HepG2 (cell line): Measurements from ENCODE around the gene CTAG1A. TPM values are rescaled to one million over a fixed set of nuclear protein-coding genes. Genes with fewer than 3 reads are reported as not detected.

Experiments
- ATAC-seq: fragments of 200-7000 bp; cut with Tn5 transposase; 3 replicates; pipeline ENCODE4 v1.9.1; 2020; ENCODE audit warnings: mild to moderate bottlenecking, moderate library complexity
- BruUV-seq: library from RNA; stranded (reverse); fragments of 400-500 nt; replicated peaks from 2 replicates; lab custom pipeline; 2021; lab: Mats Ljungman, UMichigan
- CTCF ChIA-PET: fragments of 300-600 bp; formaldehyde crosslinking; extraction: SDS; loops from one replicate; lab custom pipeline; 2021; ENCODE audit warnings: low total read pairs, inconsistent platforms, low intra/inter-chr PET ratio; lab: Yijun Ruan, JAX
- POLR2A ChIA-PET: fragments of 350-600 bp; sonication (Branson Sonifier 250); formaldehyde crosslinking; loops from one replicate; lab custom pipeline; 2020; ENCODE audit warnings: antibody characterized with exemption, inconsistent platforms; lab: Yijun Ruan, JAX
- DNase-seq: peaks from one replicate; pipeline ENCODE4 v3.0.0-alpha.2; 2015; ENCODE audit warnings: low spot score
- FAIRE-seq: peaks from 3 replicates; lab custom pipeline; 2011; peaks lifted over from hg19 to GRCh38; lab: Jason Lieb, UNC
- H2AFZ ChIP-seq: one replicate; pipeline ENCODE4 v1.6.1; 2011; ENCODE audit warnings: low read length, inconsistent platforms
- H3K27ac ChIP-seq: fragments of 300-600 bp; 3 replicates; pipeline ENCODE4 v1.8.0; 2011; ENCODE audit warnings: mixed run types, mild to moderate bottlenecking, mixed read lengths, low read length, inconsistent platforms; ENCODE audit not compliant: insufficient read depth; ENCODE audit errors: extremely low read length
- H3K27me3 ChIP-seq, 2 experiments: fragments of 200-600 bp in 1 of 2; 2 replicates in 1 of 2; 3 replicates in 1 of 2; pipeline versions ENCODE4 v1.6.0 to v1.8.0; 2011; ENCODE audit warnings: low read length in 2 of 2, mild to moderate bottlenecking in 2 of 2, moderate library complexity in 2 of 2, inconsistent platforms in 1 of 2; ENCODE audit not compliant: insufficient read depth in 2 of 2, control insufficient read depth in 1 of 2
- H3K36me3 ChIP-seq, 2 experiments: fragments of 200-600 bp in 1 of 2; replicated peaks in 1 of 2; 2 replicates in 1 of 2; 3 replicates in 1 of 2; pipeline versions ENCODE4 v1.5.1 to v1.8.0; 2011; ENCODE audit warnings: low read length in 2 of 2, inconsistent platforms in 1 of 2; ENCODE audit not compliant: insufficient read depth in 2 of 2, control insufficient read depth in 1 of 2
- H3K4me1 ChIP-seq: 2 replicates; pipeline ENCODE4 v1.5.1; 2012; ENCODE audit warnings: low read length, inconsistent platforms; ENCODE audit not compliant: insufficient read depth
- H3K4me2 ChIP-seq: 2 replicates; pipeline ENCODE4 v1.6.0; 2011; ENCODE audit warnings: low read depth, low read length, inconsistent platforms
- H3K4me3 ChIP-seq, 3 experiments: fragments of 200-600 bp in 1 of 3; sonication (generic), shearing (Covaris generic) in 1 of 3; replicated peaks in 1 of 3; 2 replicates each; pipeline ENCODE4 v1.5.1; 2011 to 2016; ENCODE audit warnings: low read length in 3 of 3, inconsistent platforms in 2 of 3, low read depth in 2 of 3, mild to moderate bottlenecking in 2 of 3, control low read depth in 1 of 3, mixed read lengths in 1 of 3; ENCODE audit not compliant: insufficient read depth in 1 of 3
- H3K79me2 ChIP-seq: one replicate; pipeline ENCODE4 v1.6.1; 2011; ENCODE audit warnings: low read length, inconsistent platforms; ENCODE audit not compliant: insufficient read depth
- H3K9ac ChIP-seq: 2 replicates; pipeline ENCODE4 v1.6.0; 2011; ENCODE audit warnings: mild to moderate bottlenecking, low read depth, low read length, inconsistent platforms; ENCODE audit not compliant: insufficient read depth
- H3K9me3 ChIP-seq: 2 replicates; pipeline ENCODE4 v1.5.1; 2012; ENCODE audit warnings: mild to moderate bottlenecking, low read length
- H4K20me1 ChIP-seq: 2 replicates; pipeline ENCODE4 v1.6.0; 2011; ENCODE audit warnings: inconsistent platforms, mild to moderate bottlenecking, low read length, moderate library complexity; ENCODE audit not compliant: insufficient read depth
- CC2D1A ChIP-seq: sonication (generic); formaldehyde crosslinking; IDR thresholded peaks from 2 replicates; pipeline ENCODE4 v1.8.1; 2023; ENCODE audit warnings: mild to moderate bottlenecking, missing genetic modification reagents
- JDP2 ChIP-seq: sonication (generic); formaldehyde crosslinking; IDR thresholded peaks from 2 replicates; pipeline ENCODE4 v1.8.1; 2022; ENCODE audit warnings: missing genetic modification reagents, borderline replicate concordance
- MEIS1 ChIP-seq: sonication (generic); formaldehyde crosslinking; IDR thresholded peaks from 2 replicates; pipeline ENCODE4 v1.9.0; 2021; ENCODE audit warnings: mild to moderate bottlenecking, missing genetic modification reagents, moderate library complexity, borderline replicate concordance
- POLR2G ChIP-seq: fragments of 200-400 bp; formaldehyde crosslinking; IDR thresholded peaks from 2 replicates; pipeline ENCODE4 v1.6.1; 2018; ENCODE audit warnings: mild to moderate bottlenecking, low read depth, low read length, moderate library complexity
- YEATS4 ChIP-seq: sonication (generic); formaldehyde crosslinking; IDR thresholded peaks from 2 replicates; pipeline ENCODE4 v1.4.0; 2020; ENCODE audit warnings: missing genetic modification reagents, borderline replicate concordance
- ZNF326 ChIP-seq: sonication (generic); formaldehyde crosslinking; IDR thresholded peaks from 2 replicates; pipeline ENCODE4 v1.4.0; 2020; ENCODE audit warnings: missing genetic modification reagents, borderline replicate concordance
- ZNF484 ChIP-seq: sonication (generic); formaldehyde crosslinking; IDR thresholded peaks from 2 replicates; pipeline ENCODE4 v1.5.1; 2020; ENCODE audit warnings: mild to moderate bottlenecking, low read depth, missing genetic modification reagents, borderline replicate concordance
- ZNF546 ChIP-seq: sonication (generic); formaldehyde crosslinking; conservative IDR thresholded peaks from 2 replicates; pipeline ENCODE4 v1.8.1; 2023; ENCODE audit warnings: mild to moderate bottlenecking, missing genetic modification reagents
- ZNF629 ChIP-seq: sonication (generic); formaldehyde crosslinking; conservative IDR thresholded peaks from 2 replicates; pipeline ENCODE4 v1.5.0; 2020; ENCODE audit warnings: missing genetic modification reagents
- ZNF780A ChIP-seq: sonication (generic); formaldehyde crosslinking; IDR thresholded peaks from 2 replicates; pipeline ENCODE4 v1.8.0; 2022; ENCODE audit warnings: mild to moderate bottlenecking, missing genetic modification reagents, moderate library complexity
- ZNF816 ChIP-seq: sonication (generic); formaldehyde crosslinking; IDR thresholded peaks from 2 replicates; pipeline ENCODE4 v1.8.0; 2022; ENCODE audit warnings: missing genetic modification reagents, mild to moderate bottlenecking, borderline replicate concordance
- WGBS: methylation state at CpG from one replicate; pipeline ENCODE4 v1.1.6; 2017; ENCODE audit warnings: low lambda C conversion rate; 5-methylcytosine and 5-hydroxymethylcytosine counted together
- in situ Hi-C: cut with HindIII; loops from 2 replicates; pipeline ENCODE4 v1.10.0; 2017; ENCODE audit warnings: low pct_unique_long_range_greater_than_20kb; ENCODE audit not compliant: extremely low pct_ligation_motif_present
- intact Hi-C: fragments of 100-400 bp; cut with micrococcal nuclease; formaldehyde crosslinking; loops from one replicate; pipeline ENCODE4 v1.10.0; 2022; ENCODE audit not compliant: unreplicated experiment
- polyA plus RNA-seq, 8 experiments: library from polyadenylated mRNA; depleted of rRNA in 3 of 8; stranded (reverse) in 7 of 8; unstranded in 1 of 8; fragments of >200 nt; fragmentation: Illumina TruSeq in 4 of 8; extraction: Trizol in 4 of 8; gene quantifications; 2 replicates each; pipeline versions ENCODE4 v1.2.1 to v1.2.3, GENCODE V29; 2011 to 2016; ENCODE audit warnings: low read depth in 4 of 8, missing spikeins in 1 of 8, mixed read lengths in 1 of 8; ENCODE audit not compliant: insufficient read depth in 1 of 8
- total RNA-seq, 5 experiments: library from RNA; depleted of rRNA; stranded (reverse); fragments of >200 nt; fragmentation: Illumina TruSeq; extraction: Trizol; gene quantifications; 2 replicates each; pipeline ENCODE4 v1.2.3, GENCODE V29; 2016; ENCODE audit warnings: low read depth in 1 of 5
- TF ChIP-seq, protein P1 (sequence below): sonication (generic); formaldehyde crosslinking; IDR thresholded peaks from 2 replicates; pipeline ENCODE4 v1.8.0; 2022; ENCODE audit warnings: missing genetic modification reagents, mild to moderate bottlenecking, inconsistent platforms, borderline replicate concordance
- TF ChIP-seq, protein P2 (sequence below): sonication (generic); formaldehyde crosslinking; IDR thresholded peaks from 2 replicates; pipeline ENCODE4 v1.5.0; 2020; ENCODE audit warnings: mild to moderate bottlenecking, missing genetic modification reagents
- TF ChIP-seq, protein P3 (sequence below): sonication (generic); formaldehyde crosslinking; IDR thresholded peaks from 2 replicates; pipeline ENCODE4 v1.5.0; 2020; ENCODE audit warnings: mild to moderate bottlenecking, missing genetic modification reagents, borderline replicate concordance

Gene CTAG1A
- total and polyA plus RNA-seq, 2 of the 13 experiments (the other 11 are each of a cell fraction or from before 2014, with no cell fraction given): not detected

- Histone ChIP-seq H3K79me2 (peaks cover 53% of the 10 kb centered on the region), H3K27ac (peak overlapping the region; percentile 82), H3K4me2 (peak overlapping the region; percentile 85), H3K36me3 (peaks cover 0 to 5% of the 10 kb centered on the region in 2 experiments; a peak in 1 of 5 replicates), H3K9me3 (no peaks in the 10 kb centered on the region), H3K27me3 (no peaks in the 10 kb centered on the region; a peak in 1 of 5 replicates), H2AFZ (no peak overlapping the region), H4K20me1 (peaks cover 25% of the 10 kb centered on the region), H3K9ac (peak overlapping the region; percentile 77), H3K4me3 (peak overlapping the region; percentile 51 to 81 (median 65)), H3K4me1 (peaks cover 43% of the 10 kb centered on the region)
- ChIA-PET POLR2A (interaction anchor here (1.0 kb wide), 1 partner anchor 19 kb away, joined by 3 read pairs; no protein-coding TSS in a partner anchor), CTCF (no interaction called here)
- 17% methylated on average over 12 of the region's 17 CpGs for WGBS
- BruUV-seq: no TSS peak
- DNase-seq: no peak
- FAIRE-seq: no peak
- intact Hi-C loops (no loop called here), in situ Hi-C loops (loop anchor here (25.0 kb wide), 1 partner anchor 133 kb away; the partner anchor contains the start of genes DNASE1L1 and TAFAZZIN)
- ATAC-seq: no peak
- no peak for TF ChIP-seq ZNF484
- no peak for TF ChIP-seq ZNF326
- TF ChIP-seq ZNF780A: no peak
- TF ChIP-seq, protein P1, sequence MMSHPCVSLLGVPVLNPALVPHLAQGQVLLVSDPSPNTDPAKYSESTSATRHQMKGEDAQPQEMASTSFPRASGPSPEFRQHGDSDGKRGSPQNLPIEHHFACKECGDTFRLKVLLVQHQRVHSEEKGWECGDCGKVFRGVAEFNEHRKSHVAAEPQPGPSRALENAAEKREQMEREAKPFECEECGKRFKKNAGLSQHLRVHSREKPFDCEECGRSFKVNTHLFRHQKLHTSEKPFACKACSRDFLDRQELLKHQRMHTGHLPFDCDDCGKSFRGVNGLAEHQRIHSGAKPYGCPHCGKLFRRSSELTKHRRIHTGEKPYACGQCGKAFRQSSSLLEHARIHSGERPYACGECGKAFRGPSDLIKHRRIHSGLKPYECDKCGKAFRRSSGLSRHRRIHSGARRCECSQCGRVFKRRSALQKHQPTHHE (CRISPR knock-in tag): no peak
- no peak for TF ChIP-seq ZNF629 (CRISPR knock-in tag)
- no peak for TF ChIP-seq MEIS1
- TF ChIP-seq ZNF816 (CRISPR knock-in tag): 0 out of 2 replicates have a peak, but pooled peaks have one; percentile 7
- TF ChIP-seq ZNF546 (CRISPR knock-in tag): 0 out of 2 replicates have a peak, but pooled peaks have one; percentile 1
- 0 out of 2 replicates have a peak, but pooled peaks have one; percentile 17 for TF ChIP-seq POLR2G
- no peak for TF ChIP-seq YEATS4 (CRISPR knock-in tag)
- TF ChIP-seq, protein P2, sequence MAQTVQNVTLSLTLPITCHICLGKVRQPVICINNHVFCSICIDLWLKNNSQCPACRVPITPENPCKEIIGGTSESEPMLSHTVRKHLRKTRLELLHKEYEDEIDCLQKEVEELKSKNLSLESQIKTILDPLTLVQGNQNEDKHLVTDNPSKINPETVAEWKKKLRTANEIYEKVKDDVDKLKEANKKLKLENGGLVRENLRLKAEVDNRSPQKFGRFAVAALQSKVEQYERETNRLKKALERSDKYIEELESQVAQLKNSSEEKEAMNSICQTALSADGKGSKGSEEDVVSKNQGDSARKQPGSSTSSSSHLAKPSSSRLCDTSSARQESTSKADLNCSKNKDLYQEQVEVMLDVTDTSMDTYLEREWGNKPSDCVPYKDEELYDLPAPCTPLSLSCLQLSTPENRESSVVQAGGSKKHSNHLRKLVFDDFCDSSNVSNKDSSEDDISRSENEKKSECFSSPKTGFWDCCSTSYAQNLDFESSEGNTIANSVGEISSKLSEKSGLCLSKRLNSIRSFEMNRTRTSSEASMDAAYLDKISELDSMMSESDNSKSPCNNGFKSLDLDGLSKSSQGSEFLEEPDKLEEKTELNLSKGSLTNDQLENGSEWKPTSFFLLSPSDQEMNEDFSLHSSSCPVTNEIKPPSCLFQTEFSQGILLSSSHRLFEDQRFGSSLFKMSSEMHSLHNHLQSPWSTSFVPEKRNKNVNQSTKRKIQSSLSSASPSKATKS: no peak
- TF ChIP-seq CC2D1A (CRISPR knock-in tag): no peak
- TF ChIP-seq, protein P3, sequence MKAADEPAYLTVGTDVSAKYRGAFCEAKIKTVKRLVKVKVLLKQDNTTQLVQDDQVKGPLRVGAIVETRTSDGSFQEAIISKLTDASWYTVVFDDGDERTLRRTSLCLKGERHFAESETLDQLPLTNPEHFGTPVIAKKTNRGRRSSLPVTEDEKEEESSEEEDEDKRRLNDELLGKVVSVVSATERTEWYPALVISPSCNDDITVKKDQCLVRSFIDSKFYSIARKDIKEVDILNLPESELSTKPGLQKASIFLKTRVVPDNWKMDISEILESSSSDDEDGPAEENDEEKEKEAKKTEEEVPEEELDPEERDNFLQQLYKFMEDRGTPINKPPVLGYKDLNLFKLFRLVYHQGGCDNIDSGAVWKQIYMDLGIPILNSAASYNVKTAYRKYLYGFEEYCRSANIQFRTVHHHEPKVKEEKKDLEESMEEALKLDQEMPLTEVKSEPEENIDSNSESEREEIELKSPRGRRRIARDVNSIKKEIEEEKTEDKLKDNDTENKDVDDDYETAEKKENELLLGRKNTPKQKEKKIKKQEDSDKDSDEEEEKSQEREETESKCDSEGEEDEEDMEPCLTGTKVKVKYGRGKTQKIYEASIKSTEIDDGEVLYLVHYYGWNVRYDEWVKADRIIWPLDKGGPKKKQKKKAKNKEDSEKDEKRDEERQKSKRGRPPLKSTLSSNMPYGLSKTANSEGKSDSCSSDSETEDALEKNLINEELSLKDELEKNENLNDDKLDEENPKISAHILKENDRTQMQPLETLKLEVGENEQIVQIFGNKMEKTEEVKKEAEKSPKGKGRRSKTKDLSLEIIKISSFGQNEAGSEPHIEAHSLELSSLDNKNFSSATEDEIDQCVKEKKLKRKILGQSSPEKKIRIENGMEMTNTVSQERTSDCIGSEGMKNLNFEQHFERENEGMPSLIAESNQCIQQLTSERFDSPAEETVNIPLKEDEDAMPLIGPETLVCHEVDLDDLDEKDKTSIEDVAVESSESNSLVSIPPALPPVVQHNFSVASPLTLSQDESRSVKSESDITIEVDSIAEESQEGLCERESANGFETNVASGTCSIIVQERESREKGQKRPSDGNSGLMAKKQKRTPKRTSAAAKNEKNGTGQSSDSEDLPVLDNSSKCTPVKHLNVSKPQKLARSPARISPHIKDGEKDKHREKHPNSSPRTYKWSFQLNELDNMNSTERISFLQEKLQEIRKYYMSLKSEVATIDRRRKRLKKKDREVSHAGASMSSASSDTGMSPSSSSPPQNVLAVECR (CRISPR knock-in tag): no peak
- no peak for TF ChIP-seq JDP2 (CRISPR knock-in tag)
Observed at GRCh38 chrX:154545673-154546274, 39.2 kb upstream of the CTAG1A start.
